Peyer's patch (tissue), 4 donors: ENCODE results near the gene TIAM2. TPM values are rescaled to one million over a fixed set of nuclear protein-coding genes. Genes with fewer than 3 reads are reported as not detected.

ENCODE experiments used
- DNase-seq, 3 donors: peaks; one replicate each; pipeline ENCODE4 v3.0.0-alpha.2; 2017 to 2019
- H3K27ac ChIP-seq, 4 donors: fragments of 200-600 bp; sonication (generic); one replicate each; pipeline ENCODE4 v1.5.1; 2016 to 2019
- H3K27me3 ChIP-seq, 2 donors: fragments of 200-600 bp; sonication (generic); one replicate each; pipeline ENCODE4 v1.5.1; 2019
- H3K36me3 ChIP-seq, 3 donors: fragments of 200-600 bp; sonication (generic); one replicate each; pipeline ENCODE4 v1.5.1; 2016 to 2019
- H3K4me1 ChIP-seq, 4 donors: fragments of 200-600 bp; sonication (generic); one replicate each; pipeline ENCODE4 v1.5.1; 2016 to 2019
- H3K4me3 ChIP-seq, 4 donors: fragments of 200-600 bp; sonication (generic); 1 replicate in 3 of 4; 2 replicates in 1 of 4; pipeline ENCODE4 v1.5.1; 2016 to 2019; ENCODE audit warnings: mild to moderate bottlenecking in 1 of 4
- H3K9me3 ChIP-seq, 4 donors: fragments of 200-600 bp; sonication (generic); one replicate each; pipeline ENCODE4 v1.5.1; 2016 to 2019; ENCODE audit warnings: mild to moderate bottlenecking in 1 of 4
- POLR2A ChIP-seq, 2 donors: fragments of 450-650 bp; IDR thresholded peaks; one replicate each; pipeline ENCODE4 v1.5.1; 2017; ENCODE audit warnings: antibody characterized with exemption in 2 of 2, mild to moderate bottlenecking in 2 of 2, moderate library complexity in 2 of 2
- total RNA-seq, 4 donors: library from RNA; depleted of rRNA; stranded (reverse); fragments of >200 nt; gene quantifications; one replicate each; pipeline ENCODE4 v1.1.0, GENCODE V29; 2016
- TF ChIP-seq, protein P1 (sequence below), 6 experiments: fragments of 450-650 bp in 4 of 6; fragments of 200-600 bp in 2 of 6; sonication (generic) in 1 of 6; IDR thresholded peaks; one replicate each; pipeline ENCODE4 v1.5.1; 2017 to 2019; ENCODE audit warnings: antibody characterized with exemption in 6 of 6, mild to moderate bottlenecking in 3 of 6, moderate library complexity in 1 of 6

The TIAM2 gene
- total RNA-seq, 4 donors from 2014 or later = 47.0 to 139 (median 91.9) TPM

GRCh38 chr6:155054491-155055250 is 59.6 kb downstream of the TIAM2 start:
- no peak overlapping the region for H3K27ac ChIP-seq
- TF ChIP-seq POLR2A (IDR thresholded peaks at IDR 0.05) = no peak
- TF ChIP-seq, protein P1, sequence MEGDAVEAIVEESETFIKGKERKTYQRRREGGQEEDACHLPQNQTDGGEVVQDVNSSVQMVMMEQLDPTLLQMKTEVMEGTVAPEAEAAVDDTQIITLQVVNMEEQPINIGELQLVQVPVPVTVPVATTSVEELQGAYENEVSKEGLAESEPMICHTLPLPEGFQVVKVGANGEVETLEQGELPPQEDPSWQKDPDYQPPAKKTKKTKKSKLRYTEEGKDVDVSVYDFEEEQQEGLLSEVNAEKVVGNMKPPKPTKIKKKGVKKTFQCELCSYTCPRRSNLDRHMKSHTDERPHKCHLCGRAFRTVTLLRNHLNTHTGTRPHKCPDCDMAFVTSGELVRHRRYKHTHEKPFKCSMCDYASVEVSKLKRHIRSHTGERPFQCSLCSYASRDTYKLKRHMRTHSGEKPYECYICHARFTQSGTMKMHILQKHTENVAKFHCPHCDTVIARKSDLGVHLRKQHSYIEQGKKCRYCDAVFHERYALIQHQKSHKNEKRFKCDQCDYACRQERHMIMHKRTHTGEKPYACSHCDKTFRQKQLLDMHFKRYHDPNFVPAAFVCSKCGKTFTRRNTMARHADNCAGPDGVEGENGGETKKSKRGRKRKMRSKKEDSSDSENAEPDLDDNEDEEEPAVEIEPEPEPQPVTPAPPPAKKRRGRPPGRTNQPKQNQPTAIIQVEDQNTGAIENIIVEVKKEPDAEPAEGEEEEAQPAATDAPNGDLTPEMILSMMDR (IDR thresholded peaks at IDR 0.05) = no peak
- no peaks in the 10 kb centered on the region for H3K27me3 ChIP-seq
- no peak for DNase-seq
- H3K36me3 ChIP-seq = no peaks in the 10 kb centered on the region
- H3K4me3 ChIP-seq = no peak overlapping the region
- H3K9me3 ChIP-seq = no peaks in the 10 kb centered on the region
- H3K4me1 ChIP-seq = no peaks in the 10 kb centered on the region

DNA sequence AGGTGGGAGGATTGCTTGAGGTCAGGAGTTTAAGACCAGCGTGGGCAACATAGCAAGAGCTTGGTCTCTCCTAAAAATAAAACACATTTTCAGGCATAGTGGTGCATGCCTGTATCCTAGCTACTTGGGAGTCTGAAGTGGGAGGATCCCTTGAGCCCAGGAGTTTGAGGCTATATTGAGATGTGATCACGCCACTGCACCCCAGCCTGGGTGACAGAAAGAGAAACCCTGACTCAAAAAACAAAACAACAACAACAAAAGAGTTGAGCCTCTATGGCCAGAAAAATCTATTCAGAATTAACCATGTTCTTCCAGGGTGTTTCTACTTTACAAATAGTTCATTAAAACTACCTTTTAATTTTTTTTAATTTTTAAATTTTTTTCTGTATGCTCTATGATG is 60.6 kb downstream of the TIAM2 start:
- no peak for TF ChIP-seq POLR2A (IDR thresholded peaks at IDR 0.05)
- TF ChIP-seq, protein P1 (IDR thresholded peaks at IDR 0.05) = no peak
- Histone ChIP-seq H3K36me3 (no peaks in the 10 kb centered on the region), H3K4me1 (no peaks in the 10 kb centered on the region), H3K9me3 (no peaks in the 10 kb centered on the region), H3K27me3 (no peaks in the 10 kb centered on the region), H3K27ac (no peak overlapping the region), H3K4me3 (no peak overlapping the region)
- DNase-seq = no peak

DNA sequence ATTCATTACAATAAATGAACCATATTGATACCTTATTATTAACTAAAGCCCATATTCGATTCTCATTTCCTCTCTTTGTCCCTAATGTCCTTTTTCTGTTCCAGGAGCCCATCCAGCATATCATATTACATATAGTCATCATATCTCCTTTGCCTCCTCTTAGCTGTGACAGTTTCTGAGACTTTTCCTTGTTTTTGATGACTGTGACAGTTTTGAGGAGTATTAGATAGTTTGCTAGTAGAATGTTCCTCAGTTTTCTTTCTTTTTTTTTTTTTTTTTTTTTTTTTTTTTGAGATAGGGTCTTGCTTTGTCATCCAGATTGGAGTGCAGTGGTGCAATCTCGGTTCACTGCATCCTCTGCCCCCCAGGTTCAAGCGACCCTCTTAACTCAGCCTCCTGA is 61.6 kb downstream of the TIAM2 start:
- H3K9me3 ChIP-seq = no peaks in the 10 kb centered on the region
- DNase-seq = no peak
- no peak for TF ChIP-seq POLR2A (IDR thresholded peaks at IDR 0.05)
- TF ChIP-seq, protein P1 (IDR thresholded peaks at IDR 0.05) = no peak
- no peaks in the 10 kb centered on the region for H3K27me3 ChIP-seq
- no peaks in the 10 kb centered on the region for H3K36me3 ChIP-seq
- no peak overlapping the region for H3K27ac ChIP-seq
- no peak overlapping the region for H3K4me3 ChIP-seq
- H3K4me1 ChIP-seq = no peaks in the 10 kb centered on the region

GRCh38 chr6:155061381-155061780 is 66.3 kb downstream of the TIAM2 start:
- no peaks in the 10 kb centered on the region for H3K9me3 ChIP-seq
- no peak overlapping the region for H3K27ac ChIP-seq
- H3K27me3 ChIP-seq = no peaks in the 10 kb centered on the region
- no peak for DNase-seq
- no peak overlapping the region for H3K4me3 ChIP-seq
- H3K36me3 ChIP-seq = no peaks in the 10 kb centered on the region
- no peaks in the 10 kb centered on the region for H3K4me1 ChIP-seq
- no peak for TF ChIP-seq POLR2A (IDR thresholded peaks at IDR 0.05)
- TF ChIP-seq, protein P1 (IDR thresholded peaks at IDR 0.05) = no peak

- TF ChIP-seq POLR2A (IDR thresholded peaks at IDR 0.05) = no peak
- TF ChIP-seq, protein P1 (IDR thresholded peaks at IDR 0.05) = no peak
Observed at GRCh38 chr6:155062866-155063341, 67.8 kb downstream of the TIAM2 start.

More at GRCh38 chr6:155062866-155063341, 67.8 kb downstream of the TIAM2 start:
- Histone ChIP-seq H3K4me3 (no peak overlapping the region), H3K36me3 (no peaks in the 10 kb centered on the region), H3K27ac (no peak overlapping the region), H3K27me3 (no peaks in the 10 kb centered on the region), H3K9me3 (no peaks in the 10 kb centered on the region), H3K4me1 (no peaks in the 10 kb centered on the region)
- DNase-seq = no peak
